Activated CD4-positive, alpha-beta T cell treated with anti-CD3 and anti-CD28 coated beads for 24 hours (primary cell): Measurements from ENCODE around the gene AKR1A1.
"Not testable (repeated sequence)": the region's sequence is repeated elsewhere in the genome, so short reads cannot be mapped to it uniquely, and the experiment has no call there.

Experiments used
- DNase-seq, 2 donors: peaks; one replicate each; pipeline ENCODE4 v3.0.0-alpha.2; 2020; ENCODE audit warnings: low read depth in 2 of 2

AKR1A1 gene

DNA sequence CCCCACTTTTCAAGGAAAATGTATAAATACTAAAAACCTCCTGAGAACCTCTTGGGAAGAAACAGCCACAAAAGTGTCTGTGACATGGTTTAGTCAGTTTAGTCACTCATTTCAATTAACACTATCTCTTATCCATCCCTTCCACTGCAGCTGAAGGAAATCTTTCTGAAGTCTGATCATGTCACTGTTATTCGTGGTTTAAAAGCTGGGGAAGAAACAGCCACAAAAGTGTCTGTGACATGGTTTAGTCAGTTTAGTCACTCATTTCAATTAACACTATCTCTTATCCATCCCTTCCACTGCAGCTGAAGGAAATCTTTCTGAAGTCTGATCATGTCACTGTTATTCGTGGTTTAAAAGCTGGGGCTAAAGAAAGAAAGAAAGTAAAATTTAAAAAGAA lies 27.1 kb upstream of the AKR1A1 start:
- DNase-seq: not testable (repeated sequence)

DNA sequence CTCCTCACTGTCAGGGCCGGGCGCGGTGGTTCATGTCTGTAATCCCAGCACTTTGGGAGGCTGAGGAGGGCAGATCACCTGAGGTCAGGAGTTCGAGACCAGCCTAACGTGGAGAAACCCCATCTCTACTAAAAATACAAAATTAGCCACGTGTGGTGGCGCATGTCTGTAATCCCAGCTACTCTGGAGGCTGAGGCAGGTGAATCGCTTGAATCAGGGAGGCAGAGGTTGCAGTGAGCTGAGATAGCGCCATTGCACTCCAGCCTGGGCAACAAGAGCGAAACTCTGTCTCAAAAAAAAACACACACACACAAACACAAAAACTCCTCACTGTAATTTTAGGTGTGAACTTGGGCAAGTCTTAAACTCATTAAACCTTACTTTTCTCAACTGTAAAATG lies 26.7 kb upstream of the AKR1A1 start:
- DNase-seq: not testable (repeated sequence)

GRCh38 chr1:45526135-45526644 lies 24.4 kb upstream of the AKR1A1 start:
- no peak for DNase-seq

DNA sequence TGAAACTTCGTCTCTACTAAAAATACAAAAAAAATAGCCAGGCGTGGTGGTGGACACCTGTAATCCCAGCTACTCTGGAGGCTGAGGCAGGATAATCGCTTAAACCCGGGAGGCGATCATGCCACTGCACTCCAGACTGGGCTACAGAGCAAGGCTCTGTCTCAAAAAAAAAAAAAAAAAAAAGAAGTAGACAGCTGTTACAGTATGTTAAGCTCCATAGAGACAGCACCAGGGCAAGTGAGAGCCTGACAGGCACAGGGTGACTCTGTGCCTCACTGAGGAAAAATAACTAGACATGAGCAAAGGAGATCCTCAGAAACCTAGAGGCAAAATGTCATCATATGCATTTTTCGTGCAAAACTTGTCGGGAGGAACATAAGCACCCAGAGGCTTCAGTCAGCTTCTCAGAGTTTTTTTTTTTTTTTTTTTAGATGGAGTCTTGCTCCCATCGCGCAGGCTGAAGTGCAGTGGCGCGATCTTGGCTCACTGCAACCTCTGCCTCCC lies 19.9 kb upstream of the AKR1A1 start:
- no peak for DNase-seq

DNA sequence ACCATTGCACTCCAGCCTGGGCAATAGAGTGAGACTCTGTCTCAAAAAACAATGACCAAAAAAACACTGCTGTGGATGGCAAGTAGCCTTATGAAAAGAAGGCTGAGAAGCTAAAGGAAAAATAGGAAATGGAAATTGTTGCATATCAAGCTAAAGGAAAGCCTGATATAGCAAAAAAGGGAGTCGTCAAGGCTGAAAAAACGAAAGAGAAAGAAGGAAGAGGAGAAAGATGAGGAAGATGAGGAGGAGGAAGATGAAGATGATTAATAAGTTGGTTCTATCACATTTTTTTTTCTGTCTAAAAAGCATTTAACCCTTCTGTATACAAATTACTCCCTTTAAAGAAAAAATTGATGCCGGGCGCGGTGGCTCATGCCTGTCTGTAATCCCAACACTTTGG lies 18.8 kb upstream of the AKR1A1 start:
- no peak for DNase-seq

DNA sequence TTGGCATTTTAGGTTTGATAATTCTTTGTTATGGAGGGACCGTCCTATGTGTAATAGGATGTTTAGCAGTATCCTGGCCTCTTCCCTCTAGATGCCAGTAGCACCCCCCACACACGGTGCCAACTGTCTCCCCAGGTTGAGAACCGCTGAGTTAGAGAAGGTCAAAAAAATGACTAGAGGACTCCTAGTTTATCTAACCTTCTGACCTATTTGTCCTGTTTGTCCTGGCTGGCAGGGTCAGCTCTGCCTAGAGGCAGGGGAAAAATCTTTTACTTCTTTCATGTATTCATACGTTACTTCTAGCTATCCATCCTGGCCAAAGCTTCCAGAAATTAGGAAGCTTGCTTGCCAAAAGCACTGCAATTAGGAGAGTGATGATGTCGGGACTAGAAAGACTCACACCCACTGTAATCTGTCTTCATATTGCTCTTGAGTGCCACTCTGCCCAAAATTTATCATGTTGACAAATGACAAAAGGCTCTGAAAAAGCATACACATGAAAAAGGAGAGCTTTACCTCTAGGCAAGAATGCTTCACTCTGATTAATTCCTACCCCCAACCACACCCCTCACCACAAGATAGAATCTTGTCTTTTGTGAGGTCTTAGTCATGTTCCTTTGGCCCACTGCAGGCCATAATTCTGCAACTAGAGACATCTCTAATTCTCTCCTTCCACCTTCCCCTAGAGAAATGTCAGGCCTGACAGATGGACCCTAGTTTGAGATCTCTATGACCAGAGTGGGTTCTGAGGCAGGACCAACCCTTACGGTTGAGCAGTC lies 14.4 kb upstream of the AKR1A1 start:
- no peak for DNase-seq

- DNase-seq: no peak
Measured at GRCh38 chr1:45536886-45537285, 13.7 kb upstream of the AKR1A1 start.

- DNase-seq: no peak
Measured at GRCh38 chr1:45541193-45541592, 9.4 kb upstream of the AKR1A1 start.

DNA sequence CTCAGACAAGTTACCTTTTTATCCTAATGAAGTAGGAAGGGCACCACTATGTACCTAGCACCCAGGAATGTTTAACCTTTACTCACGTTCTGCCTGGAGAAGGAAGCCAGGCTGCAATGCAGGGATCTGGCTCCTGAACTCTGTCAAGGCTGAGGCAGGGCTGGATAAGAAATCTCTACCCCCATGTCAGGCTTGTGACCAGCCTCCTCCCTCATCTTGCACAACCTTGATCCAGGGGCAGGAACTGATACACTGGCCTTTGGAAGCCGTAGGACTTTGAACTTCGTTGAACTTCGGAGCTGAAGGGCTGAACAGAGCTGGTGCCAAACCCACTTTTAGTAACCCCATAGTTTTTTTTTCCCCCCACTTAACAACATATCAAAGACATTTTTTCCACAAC lies 8.0 kb upstream of the AKR1A1 start:
- no peak for DNase-seq

GRCh38 chr1:45543581-45544417 lies 6.8 kb upstream of the AKR1A1 start:
- DNase-seq: peak; percentile 52 to 62

DNA sequence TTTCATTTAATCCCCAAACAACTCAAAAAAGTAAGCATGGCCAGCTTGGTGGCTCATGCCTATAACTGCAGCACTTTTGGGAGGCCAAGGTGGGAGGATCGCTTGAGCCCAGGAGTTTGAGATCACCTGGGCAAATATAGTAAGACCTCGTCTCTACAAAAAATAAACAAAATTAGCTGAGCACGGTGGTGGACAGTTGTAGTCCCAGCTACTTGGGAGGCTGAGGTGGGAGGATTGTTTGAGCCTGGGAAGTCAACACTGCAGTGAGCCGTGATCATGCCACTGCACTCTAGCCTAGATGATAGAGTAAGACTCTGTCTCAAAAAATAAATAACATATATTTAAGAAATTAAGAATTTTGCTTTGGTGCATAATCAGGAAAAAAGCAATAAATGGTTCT lies 6.1 kb upstream of the AKR1A1 start:
- no peak for DNase-seq

DNA sequence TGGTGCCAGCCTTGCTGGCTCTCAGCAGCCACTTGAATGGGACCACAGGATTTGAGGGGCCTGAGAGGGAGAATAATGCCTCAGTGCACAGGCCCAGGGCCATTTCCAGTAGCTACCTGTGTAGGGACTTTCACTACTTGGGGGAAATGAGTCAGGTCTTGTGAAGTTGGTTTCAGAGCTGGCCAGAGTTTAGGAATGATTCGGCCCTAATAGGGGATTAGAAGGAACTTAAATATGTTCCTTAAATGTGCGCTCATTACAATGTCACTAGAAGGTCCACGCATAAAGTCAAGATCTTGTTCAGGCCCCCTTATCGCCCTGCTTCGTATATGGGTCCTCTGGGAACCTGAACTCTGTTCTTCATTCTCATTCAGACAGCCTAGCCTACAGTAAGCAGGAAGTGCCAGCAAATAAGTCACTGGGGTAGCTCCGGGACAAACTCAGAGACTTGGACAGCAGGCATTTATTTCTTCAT lies 5.6 kb upstream of the AKR1A1 start:
- DNase-seq: no peak

GRCh38 chr1:45545553-45546310 lies 4.9 kb upstream of the AKR1A1 start:
- DNase-seq: no peak

DNA sequence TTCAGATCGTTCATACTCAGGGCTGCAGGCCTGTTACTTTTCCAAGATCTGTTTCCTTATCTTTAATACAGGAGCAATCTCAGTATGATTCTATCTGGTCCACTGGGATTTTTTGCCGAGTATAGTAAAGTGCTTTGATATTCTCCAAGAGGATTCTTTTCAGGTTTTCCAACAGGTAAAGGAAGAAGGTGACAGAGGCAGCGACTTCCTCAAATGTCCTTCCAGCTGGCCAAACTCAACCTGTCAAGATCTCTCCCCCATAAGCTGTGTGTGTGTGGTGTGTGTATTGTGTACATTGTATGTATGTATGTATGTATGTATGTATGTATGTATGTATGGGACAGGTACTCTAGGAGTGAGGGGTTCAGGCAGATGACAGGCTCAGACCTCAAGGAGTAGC lies 1.1 kb downstream of the AKR1A1 start:
- no peak for DNase-seq

GRCh38 chr1:45552331-45552730 lies 1.7 kb downstream of the AKR1A1 start:
- DNase-seq: no peak

DNA sequence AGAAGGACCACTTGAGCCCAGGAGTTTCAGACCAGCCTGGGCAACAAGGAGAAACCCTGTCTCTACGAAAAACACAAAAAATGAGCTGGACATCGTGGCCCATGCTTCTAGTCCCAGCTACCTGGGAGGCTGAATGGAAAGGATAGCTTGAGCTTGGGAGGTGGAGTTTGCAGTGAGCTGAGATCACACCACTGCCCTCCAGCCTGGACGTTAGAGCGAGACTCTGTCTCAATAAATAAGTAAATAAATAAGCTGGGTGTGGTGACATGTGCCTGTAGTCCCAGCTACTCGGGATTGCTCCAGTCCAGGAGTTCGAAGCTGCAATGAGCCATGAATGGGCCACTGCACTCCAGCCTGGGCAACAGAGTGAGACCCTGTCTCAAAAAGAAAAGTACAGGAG lies 3.6 kb downstream of the AKR1A1 start:
- no peak for DNase-seq

DNA sequence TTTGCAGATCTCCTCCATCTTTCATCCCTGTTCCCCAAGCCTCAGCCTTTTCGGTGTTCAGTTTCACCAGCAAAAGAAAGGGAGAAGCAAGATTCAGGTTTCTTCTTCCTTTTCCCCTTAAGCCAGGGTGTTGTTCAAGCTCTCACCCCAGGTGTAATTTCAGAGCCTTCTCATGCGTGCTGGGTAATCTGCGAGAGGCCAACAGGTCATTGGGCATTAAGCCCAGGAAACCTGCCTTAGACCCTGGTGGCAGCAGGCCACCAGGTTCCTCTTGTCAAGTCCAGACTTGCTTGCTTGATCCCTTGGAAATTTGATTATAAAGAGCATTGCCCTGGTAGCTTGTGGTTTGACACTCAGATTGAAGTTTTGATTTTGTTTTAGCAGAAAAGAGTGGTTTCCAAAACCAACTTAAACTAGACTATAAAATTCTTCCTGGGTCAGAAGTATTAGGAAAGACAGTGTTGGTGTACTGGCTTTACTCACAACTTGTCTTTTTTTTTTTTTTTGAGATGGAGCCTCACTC lies 6.9 kb downstream of the AKR1A1 start:
- no peak for DNase-seq

DNA sequence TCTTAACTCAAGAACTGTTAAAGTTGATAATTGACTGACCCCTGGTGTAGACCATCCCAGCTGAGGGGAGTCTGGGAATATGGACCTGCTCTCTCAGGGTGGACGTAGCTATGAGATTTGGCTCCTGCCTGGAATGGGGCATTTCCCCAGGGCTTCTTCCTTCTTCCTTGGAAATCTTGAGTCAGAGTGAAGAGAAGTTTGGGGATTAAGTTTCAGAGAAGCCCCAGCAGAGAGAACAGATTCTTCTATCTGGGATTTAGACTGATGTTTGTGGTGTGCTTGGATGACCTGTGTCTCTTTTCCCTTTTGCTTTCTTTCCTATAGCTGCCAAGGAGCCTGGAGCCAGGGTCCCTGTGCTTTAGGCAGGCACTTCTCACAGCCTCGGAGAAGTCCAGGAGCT lies 13.2 kb downstream of the AKR1A1 start:
- no peak for DNase-seq

DNA sequence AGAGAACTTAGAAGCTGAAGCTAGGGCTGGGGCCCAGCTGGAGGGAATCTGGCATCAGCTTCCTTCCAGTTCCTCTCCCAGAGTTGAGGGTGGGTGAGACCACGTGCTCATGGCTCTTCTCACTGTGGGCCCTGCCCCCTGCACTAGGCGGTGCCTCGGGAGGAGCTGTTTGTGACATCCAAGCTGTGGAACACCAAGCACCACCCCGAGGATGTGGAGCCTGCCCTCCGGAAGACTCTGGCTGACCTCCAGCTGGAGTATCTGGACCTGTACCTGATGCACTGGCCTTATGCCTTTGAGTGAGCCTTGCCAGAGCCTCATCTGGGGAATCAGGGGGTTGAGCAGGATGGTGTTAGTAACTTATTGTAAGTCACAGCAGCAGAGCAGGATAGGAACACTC lies 16.1 kb downstream of the AKR1A1 start:
- DNase-seq: no peak

- no peak for DNase-seq
Measured at GRCh38 chr1:45567911-45568310, 17.3 kb downstream of the AKR1A1 start.

- DNase-seq: no peak
Measured at GRCh38 chr1:45568421-45568820, 17.8 kb downstream of the AKR1A1 start.

- DNase-seq: no peak
Measured at GRCh38 chr1:45569571-45569961, 18.9 kb downstream of the AKR1A1 start.
